HepG2 (cell line): Measurements from ENCODE around the gene RABGAP1. TPM values are rescaled to one million over a fixed set of nuclear protein-coding genes. Genes with fewer than 3 reads are reported as not detected.
A peak's percentile ranks its signal among the peaks of the same experiment; 100 is the strongest.

ENCODE experiments used
- BHLHE40 ChIP-seq: IDR thresholded peaks from 2 replicates; pipeline ENCODE4 v1.6.1; 2011; ENCODE audit warnings: low read length, improper control_type of control experiment
- ETV5 ChIP-seq: IDR thresholded peaks from 2 replicates; pipeline ENCODE4 v1.6.1; 2018; ENCODE audit warnings: missing biosample characterization, missing genetic modification reagents, inconsistent platforms, borderline replicate concordance
- ETV6 ChIP-seq: sonication (generic); formaldehyde crosslinking; conservative IDR thresholded peaks from 2 replicates; pipeline ENCODE4 v1.4.0; 2020; ENCODE audit warnings: missing genetic modification reagents
- HDAC6 ChIP-seq: fragments of 200-600 bp; sonication (generic); IDR thresholded peaks from 2 replicates; pipeline ENCODE4 v1.7.0; 2017; ENCODE audit warnings: mild to moderate bottlenecking, antibody characterized with exemption, low read length, low read depth
- HMGXB3 ChIP-seq: sonication (generic); formaldehyde crosslinking; IDR thresholded peaks from 2 replicates; pipeline ENCODE4 v1.4.0; 2020; ENCODE audit warnings: missing genetic modification reagents, borderline replicate concordance
- HNF4A ChIP-seq: sonication (generic); formaldehyde crosslinking; IDR thresholded peaks from 2 replicates; pipeline ENCODE4 v1.4.0; 2020; ENCODE audit warnings: missing genetic modification reagents
- MZF1 ChIP-seq: sonication (generic); formaldehyde crosslinking; IDR thresholded peaks from 2 replicates; pipeline ENCODE4 v1.8.1; 2023; ENCODE audit warnings: mild to moderate bottlenecking, missing genetic modification reagents, borderline replicate concordance
- NFATC3 ChIP-seq: sonication (generic); formaldehyde crosslinking; IDR thresholded peaks from 2 replicates; pipeline ENCODE4 v1.5.1; 2020; ENCODE audit warnings: mild to moderate bottlenecking, missing genetic modification reagents
- RARG ChIP-seq: sonication (generic); formaldehyde crosslinking; IDR thresholded peaks from 2 replicates; pipeline ENCODE4 v1.4.0; 2020; ENCODE audit warnings: low read depth, mild to moderate bottlenecking, missing genetic modification reagents
- TIGD3 ChIP-seq: sonication (generic); formaldehyde crosslinking; IDR thresholded peaks from 2 replicates; pipeline ENCODE4 v1.5.1; 2020; ENCODE audit warnings: mild to moderate bottlenecking, missing genetic modification reagents, borderline replicate concordance
- ZFP36 ChIP-seq: fragments of 150-350 bp; IDR thresholded peaks from 2 replicates; pipeline ENCODE4 v1.6.1; 2018; ENCODE audit warnings: borderline replicate concordance, low read length, low read depth; ENCODE audit not compliant: partially characterized antibody
- ZGPAT ChIP-seq: IDR thresholded peaks from 2 replicates; pipeline ENCODE4 v1.6.1; 2016; ENCODE audit warnings: mild to moderate bottlenecking
- ZMAT3 ChIP-seq: sonication (generic); formaldehyde crosslinking; conservative IDR thresholded peaks from 2 replicates; pipeline ENCODE4 v1.7.0; 2021; ENCODE audit warnings: missing genetic modification reagents
- ZNF124 ChIP-seq: sonication (generic); formaldehyde crosslinking; IDR thresholded peaks from 2 replicates; pipeline ENCODE4 v1.4.0; 2020; ENCODE audit warnings: missing genetic modification reagents
- ZNF143 ChIP-seq: sonication (generic); formaldehyde crosslinking; IDR thresholded peaks from 2 replicates; pipeline ENCODE4 v1.4.0; 2020; ENCODE audit warnings: missing genetic modification reagents
- ZNF17 ChIP-seq: sonication (generic); formaldehyde crosslinking; IDR thresholded peaks from 2 replicates; pipeline ENCODE4 v1.5.0; 2020; ENCODE audit warnings: mild to moderate bottlenecking, missing genetic modification reagents
- ZNF839 ChIP-seq: sonication (generic); formaldehyde crosslinking; IDR thresholded peaks from 2 replicates; pipeline ENCODE4 v1.4.0; 2020; ENCODE audit warnings: missing genetic modification reagents, mild to moderate bottlenecking, borderline replicate concordance
- ZSCAN5A ChIP-seq: sonication (generic); formaldehyde crosslinking; IDR thresholded peaks from 2 replicates; pipeline ENCODE4 v1.8.0; 2022; ENCODE audit warnings: mild to moderate bottlenecking, missing genetic modification reagents, borderline replicate concordance
- polyA plus RNA-seq, 8 experiments: library from polyadenylated mRNA; depleted of rRNA in 3 of 8; stranded (reverse) in 7 of 8; unstranded in 1 of 8; fragments of >200 nt; fragmentation: Illumina TruSeq in 4 of 8; extraction: Trizol in 4 of 8; gene quantifications; 2 replicates each; pipeline versions ENCODE4 v1.2.1 to v1.2.3, GENCODE V29; 2011 to 2016; ENCODE audit warnings: low read depth in 4 of 8, missing spikeins in 1 of 8, mixed read lengths in 1 of 8; ENCODE audit not compliant: insufficient read depth in 1 of 8
- total RNA-seq, 5 experiments: library from RNA; depleted of rRNA; stranded (reverse); fragments of >200 nt; fragmentation: Illumina TruSeq; extraction: Trizol; gene quantifications; 2 replicates each; pipeline ENCODE4 v1.2.3, GENCODE V29; 2016; ENCODE audit warnings: low read depth in 1 of 5

The RABGAP1 gene
- total and polyA plus RNA-seq, 2 of the 13 experiments (the other 11 are each of a cell fraction or from before 2014, with no cell fraction given): 19.1 to 19.3 TPM

GRCh38 chr9:122912964-122913673 is 27.7 kb upstream of the RABGAP1 start, which contains the start of gene ZBTB6 (continued):
- TF ChIP-seq ETV5 (peak; percentile 80), ZMAT3 (CRISPR knock-in tag) (no peak), ZNF839 (0 out of 2 replicates have a peak, but pooled peaks have one; percentile 66), HDAC6 (no peak), MZF1 (CRISPR knock-in tag) (no peak), ZNF143 (CRISPR knock-in tag) (peak; percentile 31; the same call in 1 of the 2 replicates), ZNF124 (CRISPR knock-in tag) (no peak), ZFP36 (no peak), HNF4A (CRISPR knock-in tag) (no peak; the same call in 1 of the 2 replicates), ZGPAT (CRISPR knock-in tag) (peak; percentile 79), ZSCAN5A (CRISPR knock-in tag) (no peak), ZNF17 (CRISPR knock-in tag) (no peak), NFATC3 (CRISPR knock-in tag) (peak; percentile 21; the same call in 1 of the 2 replicates), TIGD3 (CRISPR knock-in tag) (no peak), HMGXB3 (CRISPR knock-in tag) (no peak; the same call in 1 of the 2 replicates), BHLHE40 (no peak), ETV6 (no peak), RARG (CRISPR knock-in tag) (no peak)
